Fibroblast of villous mesenchyme (primary cell): ENCODE measurements around the gene ADAMTS2. TPM values are rescaled to one million over a fixed set of nuclear protein-coding genes. Genes with fewer than 3 reads are reported as not detected.

ENCODE experiments used
- DNase-seq: peaks from one replicate; pipeline ENCODE4 v3.0.0-alpha.2; 2010; ENCODE audit warnings: low read depth
- H3K4me3 ChIP-seq: 2 replicates; pipeline ENCODE4 v1.5.1; 2011; ENCODE audit warnings: low read depth, mild to moderate bottlenecking, low read length
- CTCF ChIP-seq: IDR thresholded peaks from 2 replicates; pipeline ENCODE4 v1.5.1; 2012; ENCODE audit warnings: low read depth, mild to moderate bottlenecking, low read length; ENCODE audit not compliant: insufficient read depth
- total RNA-seq: library from RNA; depleted of rRNA; stranded (reverse); fragments of >200 nt; gene quantifications from 2 replicates; pipeline ENCODE4 v1.2.3, GENCODE V29; 2012

Gene ADAMTS2
- total RNA-seq, 1 donor = 30.2 TPM

- DNase-seq = peak; percentile 19
- H3K4me3 ChIP-seq = no peak overlapping the region
- no peak for TF ChIP-seq CTCF
Measured at GRCh38 chr5:179244044-179244443, 101.2 kb downstream of the ADAMTS2 start.

GRCh38 chr5:179243333-179243732, 101.9 kb downstream of the ADAMTS2 start:
- DNase-seq = peak; percentile 88
- H3K4me3 ChIP-seq = no peak overlapping the region

GRCh38 chr5:179242676-179243075, 102.6 kb downstream of the ADAMTS2 start:
- no peak overlapping the region for H3K4me3 ChIP-seq
- TF ChIP-seq CTCF = no peak
- DNase-seq = no peak

More at GRCh38 chr5:179243333-179243732, 101.9 kb downstream of the ADAMTS2 start:
- no peak for TF ChIP-seq CTCF

- H3K4me3 ChIP-seq = no peak overlapping the region
- TF ChIP-seq CTCF = no peak
- no peak for DNase-seq
Measured at GRCh38 chr5:179241764-179242370, 103.4 kb downstream of the ADAMTS2 start.

GRCh38 chr5:179241175-179241574, 104.1 kb downstream of the ADAMTS2 start:
- no peak for DNase-seq
- TF ChIP-seq CTCF = no peak
- H3K4me3 ChIP-seq = no peak overlapping the region

GRCh38 chr5:179240561-179240960, 104.7 kb downstream of the ADAMTS2 start:
- no peak for DNase-seq
- H3K4me3 ChIP-seq = no peak overlapping the region
- TF ChIP-seq CTCF = no peak
